Muscle of leg (tissue), 11 donors: ENCODE results near the gene HHIP. TPM values are rescaled to one million over a fixed set of nuclear protein-coding genes. Genes with fewer than 3 reads are reported as not detected.
A peak's percentile ranks its signal among the peaks of the same experiment; 100 is the strongest.

ENCODE experiments used
- DNase-seq: peaks from one replicate; pipeline ENCODE4 v3.0.0; 2013
- H3K27ac ChIP-seq: one replicate; pipeline ENCODE4 v1.5.1; 2013; ENCODE audit warnings: mild to moderate bottlenecking, low read length, control low read depth
- H3K27me3 ChIP-seq: one replicate; pipeline ENCODE4 v1.6.1; 2013; ENCODE audit warnings: low read length; ENCODE audit not compliant: control insufficient read depth, insufficient read depth
- H3K36me3 ChIP-seq: one replicate; pipeline ENCODE4 v1.6.1; 2013; ENCODE audit warnings: low read length; ENCODE audit not compliant: control insufficient read depth, insufficient read depth
- H3K4me1 ChIP-seq: one replicate; pipeline ENCODE4 v1.6.1; 2013; ENCODE audit warnings: low read length; ENCODE audit not compliant: control insufficient read depth, insufficient read depth
- H3K4me3 ChIP-seq: one replicate; pipeline ENCODE4 v1.5.1; 2013; ENCODE audit warnings: low read length, control low read depth
- H3K9me3 ChIP-seq: replicated peaks from 2 replicates; pipeline ENCODE4 v1.6.1; 2013; ENCODE audit warnings: low read depth, low read length; ENCODE audit not compliant: control insufficient read depth
- WGBS: methylation state at CpG from one replicate; pipeline ENCODE4 v1.1.5; 2013; ENCODE audit warnings: missing lambda C conversion rate; ENCODE audit not compliant: insufficient coverage; 5-methylcytosine and 5-hydroxymethylcytosine counted together
- polyA plus RNA-seq, 8 donors: library from polyadenylated mRNA; unstranded; fragments of 120-200 nt; gene quantifications; one replicate each; pipeline versions ENCODE4 v1.2.1 to v1.2.3, GENCODE V29; 2013; ENCODE audit warnings: inconsistent platforms in 1 of 8, low replicate concordance in 1 of 8; ENCODE audit not compliant: insufficient read length in 8 of 8, insufficient read depth in 1 of 8
- total RNA-seq: library from RNA; stranded (reverse); fragments of 120-200 nt; gene quantifications from one replicate; pipeline ENCODE4 v1.2.4, GENCODE V29; 2013

The HHIP gene
- total and polyA plus RNA-seq, 9 donors = 2.9 to 6.4 (median 3.8) TPM

GRCh38 chr4:144701683-144702233, 55.8 kb downstream of the HHIP start:
- DNase-seq = no peak
- Histone ChIP-seq H3K9me3 (no peaks in the 10 kb centered on the region), H3K27me3 (no peaks in the 10 kb centered on the region), H3K4me3 (no peak overlapping the region), H3K36me3 (no peaks in the 10 kb centered on the region), H3K4me1 (no peaks in the 10 kb centered on the region), H3K27ac (no peak overlapping the region)

- WGBS = 75% methylated on average over 1 of the region's 5 CpGs
- DNase-seq = no peak
Measured at GRCh38 chr4:144703494-144703893, 57.5 kb downstream of the HHIP start.

GRCh38 chr4:144705601-144706590, 59.9 kb downstream of the HHIP start:
- Histone ChIP-seq H3K36me3 (no peaks in the 10 kb centered on the region), H3K4me3 (no peak overlapping the region), H3K27ac (no peak overlapping the region), H3K9me3 (no peaks in the 10 kb centered on the region), H3K27me3 (no peaks in the 10 kb centered on the region), H3K4me1 (no peaks in the 10 kb centered on the region)
- DNase-seq = peak; percentile 11
- 0% methylated on average over 1 of the region's 6 CpGs for WGBS

More at GRCh38 chr4:144703494-144703893, 57.5 kb downstream of the HHIP start:
- no peaks in the 10 kb centered on the region for H3K27me3 ChIP-seq
- no peaks in the 10 kb centered on the region for H3K36me3 ChIP-seq
- H3K9me3 ChIP-seq = no peaks in the 10 kb centered on the region
- H3K4me1 ChIP-seq = no peaks in the 10 kb centered on the region
- H3K4me3 ChIP-seq = no peak overlapping the region
- H3K27ac ChIP-seq = no peak overlapping the region

DNA sequence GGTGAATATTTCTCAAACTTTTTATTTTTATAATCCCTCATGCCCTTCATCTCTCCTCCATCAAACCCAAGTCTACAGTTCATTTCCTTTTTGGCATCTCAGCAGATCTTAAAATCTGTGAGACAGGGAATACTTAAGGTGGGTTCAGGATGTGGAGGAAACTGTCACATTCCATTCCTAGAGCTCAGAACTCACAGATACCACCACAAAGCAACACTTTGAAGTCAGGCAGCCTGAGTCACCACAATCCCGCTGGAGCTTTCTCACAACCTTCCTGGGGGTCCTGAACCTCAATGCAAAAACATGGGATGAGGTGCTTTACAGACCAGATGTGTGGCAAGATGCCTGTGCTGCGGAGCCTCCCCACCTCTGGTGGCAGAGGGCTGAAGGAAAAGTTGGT, 63.2 kb downstream of the HHIP start:
- Histone ChIP-seq H3K36me3 (no peaks in the 10 kb centered on the region), H3K27ac (no peak overlapping the region), H3K4me3 (no peak overlapping the region), H3K27me3 (no peaks in the 10 kb centered on the region), H3K4me1 (no peaks in the 10 kb centered on the region), H3K9me3 (no peaks in the 10 kb centered on the region)
- DNase-seq = no peak
- no CpG with 5 or more reads among the region's 2 CpGs for WGBS

GRCh38 chr4:144709793-144710525, 64.0 kb downstream of the HHIP start:
- H3K27ac ChIP-seq = no peak overlapping the region
- no peaks in the 10 kb centered on the region for H3K27me3 ChIP-seq
- no CpG with 5 or more reads among the region's 5 CpGs for WGBS
- H3K4me1 ChIP-seq = no peaks in the 10 kb centered on the region
- H3K9me3 ChIP-seq = no peaks in the 10 kb centered on the region
- no peaks in the 10 kb centered on the region for H3K36me3 ChIP-seq
- peak; percentile 29 for DNase-seq
- no peak overlapping the region for H3K4me3 ChIP-seq

DNA sequence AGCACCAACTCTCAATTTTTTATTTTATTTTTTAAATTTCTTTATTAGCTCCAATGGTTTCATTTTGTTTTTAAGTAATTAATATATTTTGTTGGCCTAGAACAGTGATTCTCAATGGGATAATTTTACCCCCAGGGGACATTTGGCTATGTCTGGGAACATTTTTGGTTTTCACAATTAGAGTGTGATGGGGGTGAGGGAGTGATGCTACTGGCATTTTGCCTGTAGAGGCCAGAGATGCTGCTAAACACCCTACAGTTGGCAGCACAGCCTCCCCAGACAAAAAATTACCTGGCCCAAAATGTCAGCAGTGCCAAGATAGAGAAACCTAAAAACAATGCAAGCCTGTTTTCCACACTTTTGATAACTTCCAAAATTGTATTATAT, 64.6 kb downstream of the HHIP start:
- Histone ChIP-seq H3K27me3 (no peaks in the 10 kb centered on the region), H3K9me3 (no peaks in the 10 kb centered on the region), H3K36me3 (no peaks in the 10 kb centered on the region), H3K4me1 (no peaks in the 10 kb centered on the region), H3K27ac (no peak overlapping the region), H3K4me3 (no peak overlapping the region)
- no peak for DNase-seq

- H3K27me3 ChIP-seq = no peaks in the 10 kb centered on the region
- no peaks in the 10 kb centered on the region for H3K36me3 ChIP-seq
- no peak overlapping the region for H3K27ac ChIP-seq
- H3K4me1 ChIP-seq = no peaks in the 10 kb centered on the region
- no peak for DNase-seq
- no peak overlapping the region for H3K4me3 ChIP-seq
- H3K9me3 ChIP-seq = no peaks in the 10 kb centered on the region
- no CpG with 5 or more reads among the region's 4 CpGs for WGBS
Measured at GRCh38 chr4:144711700-144712456, 65.9 kb downstream of the HHIP start.

DNA sequence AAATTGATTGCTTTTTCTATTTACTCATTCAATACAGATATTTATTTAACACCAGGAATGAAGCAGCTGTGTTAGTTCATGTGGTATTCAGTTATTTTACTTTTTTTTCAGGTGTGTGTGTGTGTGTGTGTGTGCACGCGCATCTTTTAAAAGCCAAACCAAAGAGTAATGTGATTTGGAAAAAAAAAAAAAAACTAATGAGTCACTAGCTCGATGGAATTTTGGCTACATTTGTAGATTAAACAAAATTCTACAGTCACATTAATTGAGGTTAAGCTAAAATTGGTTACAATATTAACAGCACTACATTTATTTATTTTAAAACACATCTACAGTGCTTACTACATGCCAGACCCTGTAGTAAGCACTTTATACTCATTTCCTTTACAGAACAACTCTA, 66.8 kb downstream of the HHIP start:
- Histone ChIP-seq H3K4me1 (no peaks in the 10 kb centered on the region), H3K27ac (no peak overlapping the region), H3K9me3 (no peaks in the 10 kb centered on the region), H3K4me3 (no peak overlapping the region), H3K27me3 (no peaks in the 10 kb centered on the region), H3K36me3 (no peaks in the 10 kb centered on the region)
- DNase-seq = no peak
- no CpG with 5 or more reads among the region's 3 CpGs for WGBS

GRCh38 chr4:144714166-144714565, 68.2 kb downstream of the HHIP start:
- no peak for DNase-seq
- no peak overlapping the region for H3K4me3 ChIP-seq
- no CpG with 5 or more reads among the region's 3 CpGs for WGBS

DNA sequence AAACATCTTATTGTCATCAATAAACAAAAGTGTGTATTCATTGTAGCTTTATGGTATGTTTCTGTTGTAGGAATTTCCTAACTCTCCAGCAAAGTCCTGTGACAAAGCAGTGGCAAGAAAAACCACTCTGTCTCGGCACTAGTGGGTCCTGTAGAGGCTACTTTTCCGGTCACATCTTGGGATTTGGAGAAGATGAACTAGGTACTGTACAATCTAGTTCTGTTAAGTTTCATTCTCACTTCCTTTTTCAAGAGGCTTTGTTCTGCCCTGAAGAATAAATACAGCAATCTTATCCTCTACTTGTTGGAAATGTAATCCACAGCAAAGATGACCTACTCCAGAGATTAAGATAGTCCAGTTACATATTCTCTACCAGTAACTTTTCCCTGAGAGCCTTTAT, 69.3 kb downstream of the HHIP start:
- H3K4me3 ChIP-seq = no peak overlapping the region
- no peak overlapping the region for H3K27ac ChIP-seq
- WGBS = no CpG with 5 or more reads among the region's 2 CpGs
- no peaks in the 10 kb centered on the region for H3K36me3 ChIP-seq
- H3K27me3 ChIP-seq = no peaks in the 10 kb centered on the region
- H3K4me1 ChIP-seq = no peaks in the 10 kb centered on the region
- H3K9me3 ChIP-seq = no peaks in the 10 kb centered on the region
- no peak for DNase-seq

More at GRCh38 chr4:144714166-144714565, 68.2 kb downstream of the HHIP start:
- H3K36me3 ChIP-seq = no peaks in the 10 kb centered on the region
- H3K9me3 ChIP-seq = no peaks in the 10 kb centered on the region
- H3K27me3 ChIP-seq = no peaks in the 10 kb centered on the region
- no peak overlapping the region for H3K27ac ChIP-seq
- H3K4me1 ChIP-seq = no peaks in the 10 kb centered on the region
